IMR-90 (cell line): ENCODE data around the gene MAPKAPK2.

ENCODE experiments used
- POLR2A ChIP-seq: IDR thresholded peaks from 2 replicates; pipeline ENCODE4 v1.6.1; 2012; ENCODE audit warnings: mild to moderate bottlenecking, low read depth, low read length
- TF ChIP-seq, protein P1 (sequence below): fragments of 150-350 bp; IDR thresholded peaks from 2 replicates; pipeline ENCODE4 v1.6.1; 2016; ENCODE audit warnings: low read depth, mild to moderate bottlenecking, low read length, moderate library complexity, borderline replicate concordance
- TF ChIP-seq, protein P2 (sequence below): conservative IDR thresholded peaks from 2 replicates; pipeline ENCODE4 v1.5.1; 2012; ENCODE audit warnings: mild to moderate bottlenecking, low read depth, low read length, improper control_type of control experiment

DNA sequence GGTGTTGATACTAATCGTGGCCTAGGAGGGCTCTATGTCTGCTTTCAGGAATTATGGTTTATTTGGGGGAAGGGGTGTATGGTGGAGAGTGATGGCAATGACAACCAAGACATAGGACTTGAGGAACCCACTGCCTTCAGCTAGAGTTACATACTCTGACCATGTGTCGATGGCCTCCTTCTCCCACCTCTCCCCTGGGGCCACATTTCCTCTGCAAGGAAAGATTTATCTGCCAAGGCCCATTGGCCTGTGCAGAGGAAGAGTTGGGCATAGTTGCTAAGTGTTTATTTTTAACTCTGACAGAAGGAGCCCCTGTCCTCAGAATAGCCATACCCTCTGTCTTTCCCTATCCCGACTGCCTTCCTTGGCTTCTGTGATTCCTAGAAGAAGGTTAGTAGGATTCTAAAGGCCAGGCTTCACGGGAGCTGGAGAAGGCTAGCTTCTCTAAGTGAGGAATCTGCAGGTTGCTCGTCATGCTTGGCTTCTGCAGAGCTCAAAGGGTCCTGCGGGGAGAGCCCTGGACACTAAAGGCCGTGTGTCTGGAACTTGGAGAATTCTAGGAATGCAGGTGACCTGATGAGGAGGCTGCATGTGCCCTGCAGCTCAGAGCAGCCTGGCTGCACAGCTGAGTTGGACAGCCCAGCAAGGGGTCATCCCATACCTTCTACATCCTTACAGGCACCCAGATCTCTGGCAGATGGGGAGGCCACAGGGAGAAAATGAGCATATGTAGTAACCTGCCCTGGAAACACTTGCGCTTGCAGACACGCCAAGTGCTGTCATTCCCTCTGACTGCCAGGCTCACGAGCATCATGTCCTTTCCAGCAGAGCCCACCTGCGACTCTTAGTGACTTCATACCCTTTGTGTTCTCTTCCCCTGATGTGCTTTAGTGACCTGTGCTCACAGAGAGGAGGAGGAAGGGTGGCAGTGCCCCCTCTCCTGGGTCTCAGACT is 9.7 kb downstream of the MAPKAPK2 start:
- no peak for TF ChIP-seq POLR2A
- TF ChIP-seq, protein P1, sequence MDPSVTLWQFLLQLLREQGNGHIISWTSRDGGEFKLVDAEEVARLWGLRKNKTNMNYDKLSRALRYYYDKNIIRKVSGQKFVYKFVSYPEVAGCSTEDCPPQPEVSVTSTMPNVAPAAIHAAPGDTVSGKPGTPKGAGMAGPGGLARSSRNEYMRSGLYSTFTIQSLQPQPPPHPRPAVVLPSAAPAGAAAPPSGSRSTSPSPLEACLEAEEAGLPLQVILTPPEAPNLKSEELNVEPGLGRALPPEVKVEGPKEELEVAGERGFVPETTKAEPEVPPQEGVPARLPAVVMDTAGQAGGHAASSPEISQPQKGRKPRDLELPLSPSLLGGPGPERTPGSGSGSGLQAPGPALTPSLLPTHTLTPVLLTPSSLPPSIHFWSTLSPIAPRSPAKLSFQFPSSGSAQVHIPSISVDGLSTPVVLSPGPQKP, result no peak
- TF ChIP-seq, protein P2, sequence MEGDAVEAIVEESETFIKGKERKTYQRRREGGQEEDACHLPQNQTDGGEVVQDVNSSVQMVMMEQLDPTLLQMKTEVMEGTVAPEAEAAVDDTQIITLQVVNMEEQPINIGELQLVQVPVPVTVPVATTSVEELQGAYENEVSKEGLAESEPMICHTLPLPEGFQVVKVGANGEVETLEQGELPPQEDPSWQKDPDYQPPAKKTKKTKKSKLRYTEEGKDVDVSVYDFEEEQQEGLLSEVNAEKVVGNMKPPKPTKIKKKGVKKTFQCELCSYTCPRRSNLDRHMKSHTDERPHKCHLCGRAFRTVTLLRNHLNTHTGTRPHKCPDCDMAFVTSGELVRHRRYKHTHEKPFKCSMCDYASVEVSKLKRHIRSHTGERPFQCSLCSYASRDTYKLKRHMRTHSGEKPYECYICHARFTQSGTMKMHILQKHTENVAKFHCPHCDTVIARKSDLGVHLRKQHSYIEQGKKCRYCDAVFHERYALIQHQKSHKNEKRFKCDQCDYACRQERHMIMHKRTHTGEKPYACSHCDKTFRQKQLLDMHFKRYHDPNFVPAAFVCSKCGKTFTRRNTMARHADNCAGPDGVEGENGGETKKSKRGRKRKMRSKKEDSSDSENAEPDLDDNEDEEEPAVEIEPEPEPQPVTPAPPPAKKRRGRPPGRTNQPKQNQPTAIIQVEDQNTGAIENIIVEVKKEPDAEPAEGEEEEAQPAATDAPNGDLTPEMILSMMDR, result no peak
